ENCODE data around the gene GABBR2.
A peak's percentile ranks its signal among the peaks of the same experiment; 100 is the strongest.

GABBR2 gene

GRCh38 chr9:98255061-98255577 lies 453.6 kb downstream of the GABBR2 start:
- DNase-seq (ENCODE audit: low read depth) = no peak

- DNase-seq (ENCODE audit: low read depth) = no peak
These were observed 454.3 kb downstream of the GABBR2 start for GRCh38 chr9:98254228-98255060.

DNA sequence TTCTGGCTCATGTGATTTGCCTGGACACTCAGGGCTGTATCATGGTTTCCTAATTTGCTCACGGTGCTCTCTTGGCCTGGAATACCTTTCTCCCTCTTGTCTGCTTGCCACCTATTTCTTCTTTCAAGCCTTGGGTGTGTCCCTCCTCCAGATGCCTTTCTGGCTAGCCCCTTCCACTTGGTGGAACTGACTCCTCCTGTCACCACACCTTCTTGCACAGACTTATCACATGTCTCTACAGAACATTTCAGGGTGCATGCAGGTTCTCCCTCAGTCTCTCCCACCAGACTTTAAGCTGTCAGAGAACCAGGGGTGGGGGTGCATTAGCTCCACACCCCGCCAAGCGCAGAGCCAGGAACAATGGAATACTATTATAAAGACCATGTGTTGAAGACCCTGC lies 455.2 kb downstream of the GABBR2 start:
- DNase-seq (ENCODE audit: low read depth) = no peak

GRCh38 chr9:98251551-98251950 lies 457.2 kb downstream of the GABBR2 start:
- DNase-seq (ENCODE audit: low read depth) = peak; percentile 51

DNA sequence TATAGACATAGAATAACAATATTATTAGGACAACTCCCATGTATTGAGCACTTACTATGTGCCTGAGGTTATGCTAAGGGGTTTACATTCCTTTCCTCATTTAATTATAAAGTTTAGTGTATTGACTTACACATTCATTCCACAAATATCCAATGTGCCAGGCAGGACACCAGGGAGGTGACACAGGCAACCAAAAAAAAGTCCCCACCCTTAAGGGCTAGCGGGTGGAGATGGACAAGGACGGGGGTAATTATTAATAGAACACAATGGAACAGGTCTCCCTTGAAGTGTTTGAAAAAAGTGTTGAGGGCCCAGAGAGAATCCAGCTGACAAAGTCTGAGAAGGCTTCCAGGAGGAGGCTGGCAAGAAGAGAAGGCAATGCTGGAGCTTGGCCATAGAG lies 459.0 kb downstream of the GABBR2 start:
- no peak for DNase-seq (ENCODE audit: low read depth)

- peak; percentile 86 for DNase-seq (ENCODE audit: low read depth)
These were observed 459.8 kb downstream of the GABBR2 start for GRCh38 chr9:98248737-98249474.

- DNase-seq (ENCODE audit: low read depth) = no peak
These were observed 460.7 kb downstream of the GABBR2 start for GRCh38 chr9:98247831-98248657.

DNA sequence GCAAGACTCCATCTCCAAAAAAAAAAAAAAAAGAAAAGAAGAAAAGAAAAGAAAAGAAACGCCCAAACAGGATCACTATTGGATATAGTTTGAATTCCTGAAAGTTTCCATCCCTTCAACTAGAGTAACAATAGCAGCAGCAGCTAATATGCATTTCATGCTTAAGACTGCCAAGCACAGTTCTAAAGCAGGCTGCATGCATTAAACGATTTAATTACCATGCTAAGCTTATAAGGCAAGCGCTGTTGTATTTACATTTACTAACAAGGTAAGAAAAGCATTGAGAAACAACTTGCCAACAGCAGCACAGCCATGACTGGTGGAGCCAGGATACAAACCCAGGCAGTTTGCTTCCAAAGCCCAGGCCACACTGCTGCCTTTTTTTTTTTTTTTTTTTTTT lies 466.3 kb downstream of the GABBR2 start:
- DNase-seq (ENCODE audit: low read depth) = no peak

DNA sequence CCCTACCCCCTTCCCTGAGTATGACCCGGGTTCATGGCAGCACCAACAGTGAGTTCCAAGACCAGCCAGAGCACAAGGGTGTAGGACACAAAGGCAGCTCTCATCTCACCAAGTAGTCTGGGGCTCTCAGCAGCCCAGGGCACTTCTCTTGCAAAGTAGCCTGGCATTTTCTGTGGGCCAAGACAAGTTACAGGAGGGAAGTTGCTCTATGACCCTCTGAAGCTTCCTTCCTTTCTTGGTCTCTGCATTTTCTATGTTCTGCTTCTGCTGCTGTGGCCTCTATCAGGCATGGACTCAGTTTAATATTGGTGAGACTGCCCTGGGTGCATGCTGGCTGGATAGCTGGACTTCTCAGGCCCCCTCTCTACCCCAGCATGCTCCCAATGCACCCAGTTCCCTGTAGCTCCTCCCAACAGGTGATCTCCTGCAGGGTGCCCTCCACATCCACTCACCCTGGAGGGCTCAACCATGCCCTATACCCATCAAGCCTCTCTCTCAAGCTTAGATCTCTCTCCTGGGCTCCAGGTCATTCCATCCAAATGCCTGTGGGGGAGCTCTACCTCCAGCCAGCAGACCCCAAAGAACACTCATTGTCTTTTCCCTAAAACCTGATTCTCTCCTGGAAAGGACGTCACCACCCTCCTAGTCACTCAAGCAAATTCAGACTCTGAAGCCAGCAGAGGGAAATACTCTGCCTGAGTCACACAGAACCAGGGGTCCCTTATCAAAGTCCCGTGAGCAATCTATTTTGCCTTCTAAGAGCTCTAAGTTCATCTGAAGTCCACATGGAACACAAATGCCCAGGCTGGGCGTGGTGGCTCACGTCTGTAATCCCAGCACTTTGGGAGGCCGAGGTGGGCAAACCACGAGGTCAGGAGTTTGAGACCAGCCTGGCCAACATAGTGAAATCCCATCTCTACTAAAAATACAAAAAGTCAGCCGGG lies 467.1 kb downstream of the GABBR2 start:
- DNase-seq (ENCODE audit: low read depth) = no peak

DNA sequence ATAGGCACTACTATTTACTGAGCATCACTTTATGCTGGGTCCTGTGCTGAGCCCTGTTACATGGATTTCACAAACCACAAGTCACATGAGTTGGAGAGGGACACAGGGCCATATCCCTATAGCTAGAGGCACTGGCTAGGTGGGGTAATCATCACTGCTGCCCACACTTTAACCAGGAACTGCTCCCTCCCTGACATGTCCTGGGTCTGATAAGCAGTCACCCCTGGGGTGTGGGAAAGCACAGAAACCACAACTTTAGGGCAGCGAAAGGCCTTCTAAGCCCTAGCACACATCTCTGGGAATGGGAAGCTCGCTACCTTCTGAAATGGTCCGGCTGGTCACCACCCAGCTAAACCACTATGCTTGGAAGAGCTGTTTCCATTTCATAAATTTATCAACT lies 468.3 kb downstream of the GABBR2 start:
- DNase-seq (ENCODE audit: low read depth) = no peak
